IPS DF 19.7 (cell line): ENCODE data around the gene ARVCF.

Experiments
- DNase-seq: peaks from one replicate; pipeline ENCODE4 v3.0.0-alpha.2; 2013; ENCODE audit warnings: low read depth, low spot score

The ARVCF gene

DNA sequence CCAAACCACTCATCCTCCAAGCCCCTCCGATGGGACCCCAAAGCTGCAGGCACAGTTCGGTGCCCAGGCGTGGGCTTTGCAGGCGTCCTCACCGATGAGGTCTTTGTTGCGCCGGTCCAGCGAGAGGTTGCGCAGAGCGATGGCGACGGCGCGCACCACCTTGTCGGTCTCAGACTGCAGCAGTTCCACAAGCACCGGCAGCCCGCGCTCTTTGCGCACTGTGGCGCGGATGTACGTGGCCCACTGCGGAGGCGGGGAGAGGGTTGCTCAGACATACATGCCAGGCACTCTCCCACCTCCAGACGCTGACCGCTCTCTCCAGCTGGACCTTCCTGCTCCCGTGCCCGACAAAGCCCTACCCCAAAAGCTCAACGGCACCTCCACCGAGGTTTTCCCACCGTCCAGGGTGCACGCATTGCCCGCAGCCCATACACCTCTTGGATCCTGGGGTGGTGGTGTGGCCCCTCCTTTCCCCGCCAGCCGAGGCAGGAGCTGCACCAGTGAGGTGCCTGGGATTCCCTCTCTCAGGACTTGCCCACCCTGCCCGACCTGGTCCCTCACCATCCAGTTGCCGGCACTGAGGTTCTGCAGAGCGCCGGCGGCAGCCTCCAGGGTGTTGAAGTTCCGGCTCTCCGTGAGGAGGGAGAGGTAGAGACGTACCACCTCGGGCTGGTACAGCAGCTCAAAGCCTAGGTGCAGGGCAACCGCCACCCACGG lies 42.9 kb downstream of the ARVCF start:
- DNase-seq = no peak

DNA sequence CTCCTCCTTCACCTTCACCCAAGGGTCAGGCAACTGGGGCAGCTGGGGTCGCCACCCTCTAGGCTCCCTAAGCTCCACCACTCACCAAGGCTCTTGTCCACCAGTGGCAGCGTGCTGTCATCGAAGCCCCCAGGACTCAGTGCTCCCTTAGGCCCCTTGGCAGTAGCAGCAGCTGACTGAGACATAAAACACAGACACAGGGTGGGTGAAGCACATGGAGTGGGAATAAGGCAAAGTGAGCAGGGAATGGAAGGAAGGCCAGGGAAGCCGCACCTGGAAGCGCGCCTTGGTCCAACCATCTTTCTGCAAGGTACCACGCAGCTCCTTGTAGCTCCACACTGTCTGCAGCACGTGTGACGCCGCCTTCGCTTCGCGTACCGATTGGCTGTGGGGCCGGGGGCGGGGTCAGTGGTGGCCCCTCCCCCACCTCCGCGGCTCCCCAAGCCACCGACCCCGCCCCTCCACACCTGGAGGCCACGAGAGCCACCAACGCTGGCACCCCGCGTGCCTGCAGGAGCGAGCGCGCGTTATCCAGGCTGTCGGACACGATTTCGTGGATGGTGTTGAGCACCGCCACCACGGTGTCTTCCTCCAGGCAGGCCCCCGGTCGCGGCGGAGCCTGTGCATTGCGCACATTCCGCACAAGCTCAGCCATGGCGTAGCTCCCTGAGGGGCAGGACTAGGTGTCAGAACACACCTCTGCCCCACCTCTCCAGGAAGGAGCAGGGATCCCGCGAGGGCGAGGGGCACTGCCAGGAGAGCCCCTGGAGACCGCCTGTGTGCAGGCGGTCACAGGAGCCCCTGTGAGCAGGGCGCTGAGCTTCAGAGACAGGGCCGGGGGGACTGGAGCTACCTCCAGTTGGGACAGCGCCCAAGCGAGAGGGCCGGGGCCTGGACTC lies 43.7 kb downstream of the ARVCF start:
- no peak for DNase-seq

DNA sequence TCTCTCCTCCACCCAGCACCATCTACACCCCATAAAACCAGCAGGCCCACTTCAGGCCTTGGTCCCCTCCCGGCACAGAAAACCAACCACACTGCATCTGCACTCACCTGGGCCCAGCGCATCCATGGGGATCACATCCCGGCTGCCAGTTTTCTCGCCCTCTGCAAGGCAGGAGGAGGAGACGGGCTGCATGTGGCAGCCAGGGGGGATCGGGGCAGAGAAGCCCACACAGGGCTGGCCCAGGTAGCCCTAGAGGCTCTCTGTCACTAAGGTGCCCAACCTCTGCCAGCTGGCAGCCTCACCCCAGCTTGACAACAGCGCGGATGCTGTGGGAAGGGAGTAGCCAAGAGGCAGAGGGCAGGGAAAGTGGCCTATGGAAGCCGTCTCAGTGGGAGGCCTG lies 44.4 kb downstream of the ARVCF start:
- no peak for DNase-seq

DNA sequence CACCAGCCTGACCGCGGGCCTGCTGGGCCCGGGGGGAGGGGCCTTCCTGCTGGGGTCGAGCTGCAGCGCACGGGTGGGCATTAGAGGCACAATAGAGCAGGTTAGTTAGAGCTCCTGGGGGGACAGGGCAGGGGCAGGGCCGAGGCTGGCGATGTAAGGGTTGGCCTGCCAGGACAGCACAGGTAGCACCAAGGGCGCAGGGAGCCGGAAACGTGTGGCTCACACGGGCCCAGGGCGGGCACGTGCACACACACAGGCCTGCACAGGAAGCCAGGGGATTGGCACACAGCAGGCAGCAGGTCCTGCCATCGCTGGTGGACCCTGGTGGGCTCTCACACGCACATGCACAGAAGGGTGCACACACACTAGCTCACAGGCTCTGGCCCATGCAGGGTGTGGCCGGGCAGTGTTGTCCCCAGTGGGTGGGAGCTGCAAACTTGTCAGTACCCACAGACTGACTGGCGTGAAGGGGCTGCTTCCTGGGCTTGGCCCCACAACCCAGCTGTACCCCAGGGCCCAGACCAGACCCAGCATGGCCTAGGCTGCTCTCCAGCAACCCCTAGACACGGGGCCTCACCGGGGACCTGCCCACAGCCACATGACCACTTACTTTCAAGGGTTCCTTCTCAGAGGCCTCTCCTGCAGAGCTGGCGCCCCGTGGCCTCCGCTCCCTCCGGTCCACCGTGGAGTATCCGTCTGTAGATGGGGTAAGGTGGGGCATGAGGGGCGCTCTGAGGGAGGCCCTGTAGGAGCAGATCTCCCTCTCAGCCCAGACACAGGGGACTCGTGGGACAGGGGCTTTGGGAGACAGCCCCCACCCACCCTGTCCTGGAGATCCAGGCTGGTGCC lies 45.1 kb downstream of the ARVCF start:
- no peak for DNase-seq

DNA sequence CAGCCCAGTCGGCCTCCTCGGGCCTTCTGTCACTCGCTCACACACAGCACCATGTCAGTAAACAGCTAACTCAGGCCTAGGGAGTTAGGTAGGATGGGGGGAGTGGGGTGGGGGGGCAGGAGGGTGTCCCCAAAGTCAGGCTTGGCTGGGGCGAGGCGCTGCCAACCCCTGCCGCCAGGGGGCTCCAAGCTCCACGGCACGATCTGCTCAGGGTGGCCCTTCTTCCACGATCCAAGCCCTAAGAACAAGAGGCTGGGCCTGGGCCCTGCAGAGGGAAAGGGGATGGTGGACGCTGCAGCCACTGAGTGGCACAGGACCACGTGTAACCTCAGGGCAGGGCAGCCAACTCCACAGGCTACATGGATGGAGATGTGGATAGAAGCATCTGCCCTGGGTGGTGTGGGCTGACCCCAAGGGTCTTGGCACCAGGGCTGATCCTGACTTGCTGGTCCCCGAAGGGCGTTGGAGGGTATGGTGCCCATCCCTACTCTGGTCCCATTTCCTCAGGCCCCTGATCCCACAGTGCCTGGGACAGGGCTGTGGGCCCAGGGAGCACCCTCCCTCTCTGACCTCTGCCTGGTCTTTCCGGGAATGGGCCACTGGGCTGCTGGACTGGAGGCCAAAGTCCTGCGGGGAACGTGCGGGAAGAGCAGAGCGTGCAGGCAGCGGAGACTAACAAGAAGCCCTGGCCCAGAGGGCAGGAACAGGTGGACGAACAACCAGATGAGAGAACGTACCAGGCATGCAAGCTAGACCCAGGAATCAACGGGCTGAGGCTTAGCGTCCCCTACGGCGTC lies 45.9 kb downstream of the ARVCF start:
- DNase-seq = no peak

DNA sequence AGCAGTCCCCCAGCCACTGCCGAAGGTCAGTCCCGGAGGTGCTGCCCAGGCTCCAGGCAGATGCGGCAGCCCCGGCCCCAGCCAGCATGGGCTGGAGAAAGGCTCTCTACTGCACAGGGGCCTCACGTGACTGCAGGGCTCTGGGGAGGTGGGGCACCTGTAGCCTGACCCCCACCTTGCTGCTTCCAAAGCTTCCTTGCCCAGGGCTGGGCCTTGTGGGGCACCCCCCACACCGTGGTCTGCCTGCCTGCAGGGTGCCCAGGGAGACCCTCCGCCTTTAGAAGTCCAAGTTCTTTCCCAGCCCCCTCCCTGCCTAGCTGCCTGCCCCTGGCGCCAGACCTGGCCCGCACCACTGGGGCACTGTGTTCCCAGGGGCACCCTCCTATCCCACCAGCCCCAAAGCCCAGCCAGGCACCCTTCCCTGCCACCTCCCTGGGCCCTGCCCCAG lies 46.6 kb downstream of the ARVCF start:
- DNase-seq = no peak

DNA sequence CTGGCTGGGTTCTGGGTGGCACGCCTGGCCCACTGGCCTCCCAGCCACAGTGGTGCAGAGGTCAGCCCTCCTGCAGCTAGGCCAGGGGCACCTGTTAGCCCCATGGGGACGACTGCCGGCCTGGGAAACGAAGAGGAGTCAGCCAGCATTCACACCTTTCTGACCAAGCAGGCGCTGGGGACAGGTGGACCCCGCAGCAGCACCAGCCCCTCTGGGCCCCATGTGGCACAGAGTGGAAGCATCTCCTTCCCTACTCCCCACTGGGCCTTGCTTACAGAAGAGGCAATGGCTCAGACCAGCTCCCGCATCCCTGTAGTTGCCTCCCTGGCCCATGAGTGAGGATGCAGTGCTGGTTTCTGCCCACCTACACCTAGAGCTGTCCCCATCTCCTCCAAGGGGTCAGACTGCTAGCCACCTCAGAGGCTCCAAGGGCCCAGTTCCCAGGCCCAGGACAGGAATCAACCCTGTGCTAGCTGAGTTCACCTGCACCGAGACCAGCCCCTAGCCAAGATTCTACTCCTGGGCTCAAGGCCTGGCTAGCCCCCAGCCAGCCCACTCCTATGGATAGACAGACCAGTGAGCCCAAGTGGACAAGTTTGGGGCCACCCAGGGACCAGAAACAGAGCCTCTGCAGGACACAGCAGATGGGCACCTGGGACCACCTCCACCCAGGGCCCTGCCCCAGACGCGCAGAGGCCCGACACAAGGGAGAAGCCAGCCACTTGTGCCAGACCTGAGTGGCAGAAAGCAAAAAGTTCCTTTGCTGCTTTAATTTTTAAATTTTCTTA lies 47.3 kb downstream of the ARVCF start:
- no peak for DNase-seq

DNA sequence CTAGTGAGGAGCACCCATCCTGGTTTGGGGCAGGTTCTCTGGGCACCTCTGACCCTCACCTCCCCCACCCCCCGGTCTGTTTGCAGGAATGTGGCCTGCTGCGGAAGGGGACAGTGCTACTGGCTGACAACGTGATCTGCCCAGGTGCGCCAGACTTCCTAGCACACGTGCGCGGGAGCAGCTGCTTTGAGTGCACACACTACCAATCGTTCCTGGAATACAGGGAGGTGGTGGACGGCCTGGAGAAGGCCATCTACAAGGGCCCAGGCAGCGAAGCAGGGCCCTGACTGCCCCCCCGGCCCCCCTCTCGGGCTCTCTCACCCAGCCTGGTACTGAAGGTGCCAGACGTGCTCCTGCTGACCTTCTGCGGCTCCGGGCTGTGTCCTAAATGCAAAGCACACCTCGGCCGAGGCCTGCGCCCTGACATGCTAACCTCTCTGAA lies 48.2 kb downstream of the ARVCF start:
- DNase-seq = no peak

DNA sequence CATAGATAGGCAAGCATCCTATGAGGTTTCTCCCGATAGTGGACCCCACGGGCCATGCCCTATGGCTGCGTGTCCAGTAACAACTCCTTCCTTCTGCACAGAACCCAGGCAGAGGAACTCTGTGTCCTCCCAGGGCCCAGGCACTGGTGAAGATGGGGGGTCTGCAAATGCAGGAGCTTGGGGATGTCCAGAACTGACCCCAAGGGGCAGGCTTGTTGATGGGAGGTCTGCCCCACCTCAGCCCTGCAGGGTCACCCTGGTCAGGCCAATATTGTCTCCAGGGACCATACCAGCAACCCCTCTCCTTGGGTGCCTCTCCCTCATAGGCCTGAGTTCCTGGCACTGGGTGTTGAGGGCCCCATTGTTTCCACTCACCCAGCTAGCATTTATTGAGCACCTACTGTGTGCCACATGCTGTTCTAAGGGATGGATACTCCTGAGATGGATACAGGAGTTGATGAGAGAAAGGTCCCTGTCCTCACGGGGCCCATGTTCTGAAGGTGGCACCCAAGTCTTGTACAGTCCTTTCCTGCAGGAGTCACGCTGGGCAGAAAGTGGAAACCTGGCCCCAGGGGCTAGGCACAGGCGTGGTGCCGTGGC lies 48.7 kb downstream of the ARVCF start:
- no peak for DNase-seq

DNA sequence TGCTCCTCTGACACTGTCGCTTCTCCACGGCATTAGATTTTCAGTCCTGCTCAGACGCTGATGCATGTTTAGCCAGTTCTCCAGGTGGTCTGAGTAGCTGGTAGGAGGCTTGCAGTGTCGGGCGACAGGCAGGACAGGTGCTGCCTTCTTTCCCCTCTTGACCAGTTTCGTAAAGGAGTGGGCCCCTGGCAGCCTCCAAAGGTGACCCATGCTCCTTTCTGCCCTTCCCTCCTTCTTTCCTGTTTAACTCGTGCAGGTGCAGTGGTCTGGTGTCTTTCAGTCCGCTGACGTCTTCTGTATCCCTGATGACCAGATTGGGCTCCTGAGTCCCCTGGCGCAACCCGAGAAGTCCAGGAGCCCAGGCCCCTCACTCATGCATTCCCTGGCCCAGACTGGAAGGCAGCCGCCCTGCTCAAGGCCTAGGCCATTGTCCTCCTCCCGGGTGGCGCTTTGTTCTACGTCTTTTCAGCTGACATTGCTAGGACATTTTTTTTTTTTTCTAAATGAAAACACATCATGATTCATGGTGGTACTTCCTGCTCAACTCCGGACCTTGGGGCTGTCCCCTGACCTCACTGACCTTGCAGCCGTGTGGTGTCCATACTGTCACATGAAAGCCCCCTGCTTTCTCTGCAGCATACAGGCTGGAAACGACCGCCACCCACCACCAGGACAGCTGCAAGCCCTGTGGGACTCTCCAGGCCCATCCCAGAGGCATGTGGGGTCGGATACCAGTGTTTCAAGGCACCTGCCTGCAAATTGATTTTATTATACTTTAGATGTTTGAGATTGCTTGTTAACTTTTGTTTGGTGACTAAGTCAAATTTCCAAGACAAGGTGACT lies 49.5 kb downstream of the ARVCF start:
- no peak for DNase-seq

DNA sequence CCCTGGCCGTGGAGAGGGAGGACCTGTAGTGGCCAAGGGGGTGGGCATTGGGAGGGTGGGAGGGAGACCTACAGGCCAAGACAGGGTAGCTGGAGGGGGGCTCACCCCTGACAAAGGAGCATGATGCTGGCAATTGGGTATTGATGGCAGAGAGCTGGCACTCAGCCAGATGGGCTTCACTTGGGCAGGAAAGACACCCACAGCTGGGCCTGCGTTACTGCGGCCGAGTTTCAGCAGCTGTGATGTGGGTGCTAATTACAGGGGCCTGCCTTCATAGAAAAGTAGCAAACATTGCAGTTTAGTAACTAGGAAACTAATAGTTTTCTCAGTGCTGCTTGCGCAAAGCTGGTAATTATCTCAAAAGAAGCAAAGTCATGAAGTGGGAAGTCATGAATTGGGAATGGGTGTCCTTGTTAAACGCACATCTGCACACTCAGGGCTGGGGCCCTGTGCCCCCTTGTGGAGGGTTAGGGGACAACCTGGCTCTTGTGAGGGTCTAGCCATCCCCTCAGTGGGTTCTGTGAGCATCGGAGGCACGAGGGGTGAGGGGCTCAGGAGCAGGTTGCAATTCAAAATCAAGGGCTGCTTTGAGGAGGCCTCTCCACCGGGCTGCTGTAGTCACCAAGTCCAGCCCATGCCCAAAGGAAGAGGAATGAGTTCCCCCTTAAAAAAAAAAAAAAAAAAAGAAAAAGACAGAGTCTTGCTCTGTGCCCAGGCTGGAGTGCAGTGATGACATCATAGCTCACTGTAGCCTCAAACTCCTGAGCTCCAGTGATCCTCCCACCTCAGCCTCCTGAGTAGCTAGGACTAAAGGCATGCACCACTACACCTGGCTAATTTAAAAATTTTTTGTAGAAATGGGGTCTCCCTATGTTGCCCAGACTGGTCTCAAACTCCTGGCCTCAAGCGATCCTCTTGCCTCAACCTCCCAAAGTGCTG lies 50.6 kb downstream of the ARVCF start:
- no peak for DNase-seq

DNA sequence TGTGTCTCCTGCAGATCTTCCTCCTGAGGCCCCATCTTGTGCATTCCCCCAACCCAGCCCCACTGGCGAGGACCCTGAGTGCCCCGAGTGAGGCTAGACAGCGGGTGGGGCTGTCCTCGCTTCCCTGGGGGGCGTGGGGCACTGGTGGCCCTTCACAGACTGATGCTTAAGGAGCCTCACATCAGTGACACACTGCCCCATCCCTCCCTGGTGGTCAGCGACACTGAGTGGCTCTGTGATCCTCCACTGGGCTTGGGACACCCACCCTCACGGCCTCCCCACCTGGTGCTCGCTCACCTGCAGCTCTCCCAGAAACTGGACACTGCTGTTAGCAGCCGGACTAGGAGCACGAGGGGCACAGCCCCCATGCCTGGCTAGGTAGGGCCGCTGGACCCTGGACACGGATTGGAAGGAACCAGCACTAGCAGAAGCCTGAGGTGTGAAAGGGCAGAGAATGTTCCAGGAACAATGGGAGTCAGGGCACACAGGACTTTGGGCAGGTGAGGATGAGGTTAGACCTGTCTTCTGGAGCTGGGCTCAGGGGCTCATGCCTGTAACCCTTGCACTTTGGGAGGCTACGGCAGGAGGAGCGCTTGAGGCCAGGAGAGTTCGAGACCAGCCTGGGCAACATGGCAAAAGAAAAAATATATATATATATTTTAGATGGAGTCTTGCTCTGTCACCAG lies 51.8 kb downstream of the ARVCF start:
- no peak for DNase-seq

DNA sequence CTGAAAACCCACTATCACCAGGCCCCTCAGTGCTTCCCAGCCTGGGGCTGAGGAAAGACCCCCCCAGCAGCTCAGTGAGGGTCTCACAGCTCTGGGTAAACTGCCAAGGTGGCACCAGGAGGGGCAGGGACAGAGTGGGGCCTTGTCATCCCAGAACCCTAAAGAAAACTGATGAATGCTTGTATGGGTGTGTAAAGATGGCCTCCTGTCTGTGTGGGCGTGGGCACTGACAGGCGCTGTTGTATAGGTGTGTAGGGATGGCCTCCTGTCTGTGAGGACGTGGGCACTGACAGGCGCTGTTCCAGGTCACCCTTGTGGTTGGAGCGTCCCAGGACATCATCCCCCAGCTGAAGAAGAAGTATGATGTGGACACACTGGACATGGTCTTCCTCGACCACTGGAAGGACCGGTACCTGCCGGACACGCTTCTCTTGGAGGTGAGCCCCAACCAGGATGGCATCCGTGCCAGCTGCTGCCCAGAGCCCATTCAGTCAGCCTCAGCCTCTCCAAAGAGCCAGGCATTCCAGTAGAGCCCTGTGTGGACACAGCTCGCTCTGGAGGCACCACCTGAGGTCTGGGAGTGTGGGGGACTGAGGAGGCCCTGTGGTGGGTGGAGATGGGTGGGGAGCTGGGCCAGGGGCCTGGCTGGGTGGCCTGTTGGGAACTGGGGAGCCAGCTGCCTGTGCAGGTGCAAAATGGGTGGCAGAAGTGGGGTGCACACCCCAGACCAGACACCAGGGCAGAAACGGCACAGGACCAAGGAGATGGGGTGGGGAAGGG lies 52.6 kb downstream of the ARVCF start:
- no peak for DNase-seq

DNA sequence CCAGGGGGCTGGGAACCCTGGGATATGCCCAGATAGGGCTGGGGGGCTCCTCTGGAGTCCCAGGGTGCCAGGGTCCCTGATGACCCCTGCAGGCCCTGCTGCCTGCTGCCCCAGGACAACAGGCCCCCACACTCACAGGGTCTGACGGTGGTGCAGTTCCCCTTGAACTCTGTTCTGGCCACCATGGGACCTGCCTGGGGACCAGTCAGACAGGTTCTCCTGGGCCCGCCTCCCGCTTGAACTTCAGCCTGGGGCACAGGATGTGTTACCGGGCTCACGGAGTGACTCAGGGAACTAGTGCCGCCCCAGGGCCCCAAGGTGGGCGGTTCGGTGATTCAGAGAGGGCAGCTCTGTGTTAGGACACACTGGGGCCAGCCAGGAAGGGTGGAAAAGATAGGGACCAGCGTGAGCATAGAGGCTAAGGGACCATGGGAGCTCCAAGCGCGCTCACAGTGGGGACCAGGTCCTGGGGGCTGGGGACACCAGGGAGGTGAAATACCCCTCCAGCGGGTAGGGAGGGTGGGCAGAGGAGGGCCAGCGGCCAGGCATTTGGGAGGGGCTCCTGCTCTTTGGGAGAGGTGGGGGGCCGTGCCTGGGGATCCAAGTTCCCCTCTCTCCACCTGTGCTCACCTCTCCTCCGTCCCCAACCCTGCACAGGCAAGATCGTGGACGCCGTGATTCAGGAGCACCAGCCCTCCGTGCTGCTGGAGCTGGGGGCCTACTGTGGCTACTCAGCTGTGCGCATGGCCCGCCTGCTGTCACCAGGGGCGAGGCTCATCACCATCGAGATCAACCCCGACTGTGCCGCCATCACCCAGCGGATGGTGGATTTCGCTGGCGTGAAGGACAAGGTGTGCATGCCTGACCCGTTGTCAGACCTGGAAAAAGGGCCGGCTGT lies 53.5 kb downstream of the ARVCF start:
- DNase-seq = no peak

DNA sequence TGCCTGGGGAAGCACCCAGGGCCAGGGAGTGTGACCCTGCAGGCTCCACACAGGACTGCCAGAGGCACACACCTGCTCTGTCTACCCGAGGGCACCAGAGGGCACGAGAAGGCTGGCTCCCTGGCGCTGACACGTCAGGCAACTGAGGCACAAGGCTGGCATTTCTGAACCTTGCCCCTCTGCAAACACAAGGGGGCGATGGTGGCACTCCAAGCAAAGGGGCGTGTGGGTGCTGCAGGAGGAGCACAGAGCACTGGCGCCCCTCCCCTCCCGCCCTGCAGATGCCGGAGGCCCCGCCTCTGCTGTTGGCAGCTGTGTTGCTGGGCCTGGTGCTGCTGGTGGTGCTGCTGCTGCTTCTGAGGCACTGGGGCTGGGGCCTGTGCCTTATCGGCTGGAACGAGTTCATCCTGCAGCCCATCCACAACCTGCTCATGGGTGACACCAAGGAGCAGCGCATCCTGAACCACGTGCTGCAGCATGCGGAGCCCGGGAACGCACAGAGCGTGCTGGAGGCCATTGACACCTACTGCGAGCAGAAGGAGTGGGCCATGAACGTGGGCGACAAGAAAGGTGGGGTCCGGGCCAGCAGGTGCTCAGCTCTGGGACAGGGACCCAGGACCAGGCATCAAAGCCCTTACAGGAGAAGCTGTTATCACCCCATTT lies 54.2 kb downstream of the ARVCF start:
- no peak for DNase-seq
